WTC11 (cell line): ENCODE results near the gene WDR3. TPM values are rescaled to one million over a fixed set of nuclear protein-coding genes. Genes with fewer than 3 reads are reported as not detected.

Experiments
- ATAC-seq: fragments of 200-7000 bp; cut with Tn5 transposase; 2 replicates; pipeline ENCODE4 v1.10.0; 2021; ENCODE audit warnings: mild to moderate bottlenecking, moderate library complexity
- CTCF ChIA-PET: fragments of 300-600 bp; sonication (Branson Sonifier 250); formaldehyde crosslinking; loops from one replicate; lab custom pipeline; 2021; ENCODE audit warnings: antibody characterized with exemption; lab: Charles Lee
- POLR2A ChIA-PET: fragments of 350-600 bp; sonication (Branson Sonifier 250); formaldehyde crosslinking; loops from one replicate; lab custom pipeline; 2021; ENCODE audit warnings: antibody characterized with exemption; lab: Charles Lee
- DNase-seq: peaks from one replicate; pipeline ENCODE4 v3.0.0; 2021; ENCODE audit warnings: low spot score
- H3K27ac Mint-ChIP-seq: 2 replicates; pipeline ENCODE4 v1.8.0; 2021; ENCODE audit warnings: mixed read lengths
- H3K27me3 Mint-ChIP-seq: 2 replicates; pipeline ENCODE4 v1.8.0; 2021; ENCODE audit warnings: low read depth, mild to moderate bottlenecking, moderate library complexity, mixed read lengths
- H3K36me3 Mint-ChIP-seq: 2 replicates; pipeline ENCODE4 v1.8.0; 2021; ENCODE audit warnings: mixed read lengths
- H3K4me1 Mint-ChIP-seq: 2 replicates; pipeline ENCODE4 v1.8.0; 2022; ENCODE audit warnings: mixed read lengths
- H3K4me3 Mint-ChIP-seq: 2 replicates; pipeline ENCODE4 v1.8.0; 2021; ENCODE audit warnings: mild to moderate bottlenecking, moderate library complexity, mixed read lengths
- H3K9me3 Mint-ChIP-seq: 2 replicates; pipeline ENCODE4 v1.8.0; 2021; ENCODE audit warnings: mixed read lengths
- ATF1 ChIP-seq: sonication (generic); formaldehyde crosslinking; IDR thresholded peaks from 2 replicates; pipeline ENCODE4 v1.8.1; 2023; ENCODE audit warnings: mild to moderate bottlenecking, moderate library complexity, missing genetic modification reagents
- ELF4 ChIP-seq: sonication (generic); formaldehyde crosslinking; IDR thresholded peaks from 2 replicates; pipeline ENCODE4 v1.8.1; 2022; ENCODE audit warnings: low read depth, mild to moderate bottlenecking, moderate library complexity, missing genetic modification reagents
- FOXK1 ChIP-seq: sonication (generic); formaldehyde crosslinking; IDR thresholded peaks from 2 replicates; pipeline ENCODE4 v1.8.0; 2022; ENCODE audit warnings: mild to moderate bottlenecking, moderate library complexity, missing genetic modification reagents
- MYBL2 ChIP-seq: sonication (generic); formaldehyde crosslinking; IDR thresholded peaks from 2 replicates; pipeline ENCODE4 v1.8.1; 2023; ENCODE audit warnings: mild to moderate bottlenecking, moderate library complexity, missing genetic modification reagents
- NR1H2 ChIP-seq: sonication (generic); formaldehyde crosslinking; IDR thresholded peaks from 2 replicates; pipeline ENCODE4 v1.9.0; 2021; ENCODE audit warnings: mild to moderate bottlenecking, moderate library complexity, missing genetic modification reagents
- NR3C1 ChIP-seq: sonication (generic); formaldehyde crosslinking; conservative IDR thresholded peaks from 2 replicates; pipeline ENCODE4 v1.8.1; 2023; ENCODE audit warnings: low read depth, mild to moderate bottlenecking, missing genetic modification reagents
- SOX15 ChIP-seq: fragments of 250-450 bp; sonication (Bioruptor Pico); IDR thresholded peaks from 2 replicates; pipeline ENCODE4 v1.9.0; 2021; ENCODE audit warnings: mild to moderate bottlenecking
- TEAD1 ChIP-seq: sonication (generic); formaldehyde crosslinking; IDR thresholded peaks from 2 replicates; pipeline ENCODE4 v1.8.0; 2022; ENCODE audit warnings: mild to moderate bottlenecking, missing genetic modification reagents
- ZNF138 ChIP-seq: sonication (generic); formaldehyde crosslinking; conservative IDR thresholded peaks from 2 replicates; pipeline ENCODE4 v1.8.1; 2022; ENCODE audit warnings: mild to moderate bottlenecking, moderate library complexity, missing genetic modification reagents
- total RNA-seq: library from RNA; stranded (reverse); gene quantifications from 3 replicates; pipeline ENCODE4 v1.2.3, GENCODE V29; 2021
- TF ChIP-seq, protein P1 (sequence below): fragments of 200-600 bp; IDR thresholded peaks from 2 replicates; pipeline ENCODE4 v1.8.0; 2022; ENCODE audit warnings: antibody characterized with exemption
- TF ChIP-seq, protein P2 (sequence below): sonication (generic); formaldehyde crosslinking; IDR thresholded peaks from 2 replicates; pipeline ENCODE4 v1.8.1; 2022; ENCODE audit warnings: low read depth, mild to moderate bottlenecking, moderate library complexity, missing genetic modification reagents, borderline replicate concordance
- TF ChIP-seq, protein P3 (sequence below): sonication (generic); formaldehyde crosslinking; IDR thresholded peaks from 2 replicates; pipeline ENCODE4 v1.8.1; 2023; ENCODE audit warnings: mild to moderate bottlenecking, missing genetic modification reagents
- TF ChIP-seq, protein P4 (sequence below): sonication (generic); formaldehyde crosslinking; IDR thresholded peaks from 2 replicates; pipeline ENCODE4 v1.8.1; 2022; ENCODE audit warnings: mild to moderate bottlenecking, moderate library complexity, missing genetic modification reagents
- TF ChIP-seq, protein P5 (sequence below): sonication (generic); formaldehyde crosslinking; IDR thresholded peaks from 2 replicates; pipeline ENCODE4 v1.8.1; 2023; ENCODE audit warnings: mild to moderate bottlenecking, missing genetic modification reagents, moderate library complexity
- TF ChIP-seq, protein P6 (sequence below): sonication (generic); formaldehyde crosslinking; IDR thresholded peaks from 2 replicates; pipeline ENCODE4 v1.8.1; 2022; ENCODE audit warnings: low read depth, missing genetic modification reagents, borderline replicate concordance
- TF ChIP-seq, protein P7 (sequence below): fragments of 250-450 bp; sonication (Bioruptor Pico); IDR thresholded peaks from 2 replicates; pipeline ENCODE4 v2.1.2; 2022; ENCODE audit warnings: mild to moderate bottlenecking, moderate library complexity
- TF ChIP-seq, protein P8 (sequence below): sonication (generic); formaldehyde crosslinking; IDR thresholded peaks from 2 replicates; pipeline ENCODE4 v1.8.1; 2022; ENCODE audit warnings: mild to moderate bottlenecking, missing genetic modification reagents, moderate library complexity, borderline replicate concordance
- TF ChIP-seq, protein P9 (sequence below): sonication (generic); formaldehyde crosslinking; IDR thresholded peaks from 2 replicates; pipeline ENCODE4 v1.8.1; 2023; ENCODE audit warnings: mild to moderate bottlenecking, missing genetic modification reagents, moderate library complexity
- TF ChIP-seq, protein P10 (sequence below): fragments of 250-450 bp; sonication (Bioruptor Pico); IDR thresholded peaks from 2 replicates; pipeline ENCODE4 v1.9.0; 2021; ENCODE audit warnings: mild to moderate bottlenecking

Gene WDR3
- total RNA-seq, 1 experiment from 2014 or later = 50.0 TPM

DNA sequence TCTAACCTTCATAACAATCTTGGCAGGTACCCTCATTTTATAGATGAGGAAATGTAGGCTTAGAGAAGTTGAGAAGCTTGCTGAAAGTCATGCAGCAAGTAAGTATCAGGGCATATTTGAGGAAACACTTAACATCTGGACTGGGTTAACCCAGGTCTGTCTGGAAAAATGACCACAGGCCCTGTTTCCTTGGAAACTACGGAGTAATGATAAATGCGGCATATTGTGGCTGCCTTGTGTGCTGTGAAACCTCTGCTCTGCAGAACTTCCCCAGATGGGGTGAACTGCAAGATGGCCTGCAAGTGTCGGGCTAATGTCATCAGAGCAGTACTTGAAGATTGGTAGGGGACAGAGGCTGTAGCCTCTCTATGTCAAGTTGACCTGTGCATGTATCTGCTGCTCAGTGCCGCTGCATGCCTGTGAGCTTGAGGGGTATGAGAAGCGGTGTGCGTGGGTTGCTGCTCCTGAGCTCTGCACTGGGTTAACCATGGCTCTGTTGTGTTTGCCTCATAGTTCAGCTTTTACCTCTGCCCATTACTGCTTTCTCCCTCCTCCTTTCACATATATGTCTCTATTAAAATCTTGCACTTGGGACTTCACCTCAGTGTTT is 83.1 kb downstream of the WDR3 start:
- DNase-seq = no peak
- Mint-ChIP-seq H3K36me3 (no peaks in the 10 kb centered on the region), H3K27me3 (no peaks in the 10 kb centered on the region)
- TF ChIP-seq, protein P1, sequence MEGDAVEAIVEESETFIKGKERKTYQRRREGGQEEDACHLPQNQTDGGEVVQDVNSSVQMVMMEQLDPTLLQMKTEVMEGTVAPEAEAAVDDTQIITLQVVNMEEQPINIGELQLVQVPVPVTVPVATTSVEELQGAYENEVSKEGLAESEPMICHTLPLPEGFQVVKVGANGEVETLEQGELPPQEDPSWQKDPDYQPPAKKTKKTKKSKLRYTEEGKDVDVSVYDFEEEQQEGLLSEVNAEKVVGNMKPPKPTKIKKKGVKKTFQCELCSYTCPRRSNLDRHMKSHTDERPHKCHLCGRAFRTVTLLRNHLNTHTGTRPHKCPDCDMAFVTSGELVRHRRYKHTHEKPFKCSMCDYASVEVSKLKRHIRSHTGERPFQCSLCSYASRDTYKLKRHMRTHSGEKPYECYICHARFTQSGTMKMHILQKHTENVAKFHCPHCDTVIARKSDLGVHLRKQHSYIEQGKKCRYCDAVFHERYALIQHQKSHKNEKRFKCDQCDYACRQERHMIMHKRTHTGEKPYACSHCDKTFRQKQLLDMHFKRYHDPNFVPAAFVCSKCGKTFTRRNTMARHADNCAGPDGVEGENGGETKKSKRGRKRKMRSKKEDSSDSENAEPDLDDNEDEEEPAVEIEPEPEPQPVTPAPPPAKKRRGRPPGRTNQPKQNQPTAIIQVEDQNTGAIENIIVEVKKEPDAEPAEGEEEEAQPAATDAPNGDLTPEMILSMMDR = no peak
- TF ChIP-seq, protein P2, sequence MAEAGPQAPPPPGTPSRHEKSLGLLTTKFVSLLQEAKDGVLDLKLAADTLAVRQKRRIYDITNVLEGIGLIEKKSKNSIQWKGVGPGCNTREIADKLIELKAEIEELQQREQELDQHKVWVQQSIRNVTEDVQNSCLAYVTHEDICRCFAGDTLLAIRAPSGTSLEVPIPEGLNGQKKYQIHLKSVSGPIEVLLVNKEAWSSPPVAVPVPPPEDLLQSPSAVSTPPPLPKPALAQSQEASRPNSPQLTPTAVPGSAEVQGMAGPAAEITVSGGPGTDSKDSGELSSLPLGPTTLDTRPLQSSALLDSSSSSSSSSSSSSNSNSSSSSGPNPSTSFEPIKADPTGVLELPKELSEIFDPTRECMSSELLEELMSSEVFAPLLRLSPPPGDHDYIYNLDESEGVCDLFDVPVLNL (CRISPR knock-in tag) = no peak
- no peak for TF ChIP-seq NR3C1
- TF ChIP-seq, protein P3, sequence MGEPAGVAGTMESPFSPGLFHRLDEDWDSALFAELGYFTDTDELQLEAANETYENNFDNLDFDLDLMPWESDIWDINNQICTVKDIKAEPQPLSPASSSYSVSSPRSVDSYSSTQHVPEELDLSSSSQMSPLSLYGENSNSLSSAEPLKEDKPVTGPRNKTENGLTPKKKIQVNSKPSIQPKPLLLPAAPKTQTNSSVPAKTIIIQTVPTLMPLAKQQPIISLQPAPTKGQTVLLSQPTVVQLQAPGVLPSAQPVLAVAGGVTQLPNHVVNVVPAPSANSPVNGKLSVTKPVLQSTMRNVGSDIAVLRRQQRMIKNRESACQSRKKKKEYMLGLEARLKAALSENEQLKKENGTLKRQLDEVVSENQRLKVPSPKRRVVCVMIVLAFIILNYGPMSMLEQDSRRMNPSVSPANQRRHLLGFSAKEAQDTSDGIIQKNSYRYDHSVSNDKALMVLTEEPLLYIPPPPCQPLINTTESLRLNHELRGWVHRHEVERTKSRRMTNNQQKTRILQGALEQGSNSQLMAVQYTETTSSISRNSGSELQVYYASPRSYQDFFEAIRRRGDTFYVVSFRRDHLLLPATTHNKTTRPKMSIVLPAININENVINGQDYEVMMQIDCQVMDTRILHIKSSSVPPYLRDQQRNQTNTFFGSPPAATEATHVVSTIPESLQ (CRISPR knock-in tag) = no peak
- TF ChIP-seq ELF4 (CRISPR knock-in tag) = no peak
- no peak for TF ChIP-seq ATF1 (CRISPR knock-in tag)
- TF ChIP-seq SOX15 = no peak
- no peak for TF ChIP-seq FOXK1 (CRISPR knock-in tag)
- TF ChIP-seq, protein P4, sequence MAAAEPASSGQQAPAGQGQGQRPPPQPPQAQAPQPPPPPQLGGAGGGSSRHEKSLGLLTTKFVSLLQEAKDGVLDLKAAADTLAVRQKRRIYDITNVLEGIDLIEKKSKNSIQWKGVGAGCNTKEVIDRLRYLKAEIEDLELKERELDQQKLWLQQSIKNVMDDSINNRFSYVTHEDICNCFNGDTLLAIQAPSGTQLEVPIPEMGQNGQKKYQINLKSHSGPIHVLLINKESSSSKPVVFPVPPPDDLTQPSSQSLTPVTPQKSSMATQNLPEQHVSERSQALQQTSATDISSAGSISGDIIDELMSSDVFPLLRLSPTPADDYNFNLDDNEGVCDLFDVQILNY (CRISPR knock-in tag) = no peak
- TF ChIP-seq, protein P5, sequence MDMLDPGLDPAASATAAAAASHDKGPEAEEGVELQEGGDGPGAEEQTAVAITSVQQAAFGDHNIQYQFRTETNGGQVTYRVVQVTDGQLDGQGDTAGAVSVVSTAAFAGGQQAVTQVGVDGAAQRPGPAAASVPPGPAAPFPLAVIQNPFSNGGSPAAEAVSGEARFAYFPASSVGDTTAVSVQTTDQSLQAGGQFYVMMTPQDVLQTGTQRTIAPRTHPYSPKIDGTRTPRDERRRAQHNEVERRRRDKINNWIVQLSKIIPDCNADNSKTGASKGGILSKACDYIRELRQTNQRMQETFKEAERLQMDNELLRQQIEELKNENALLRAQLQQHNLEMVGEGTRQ (CRISPR knock-in tag) = no peak
- TF ChIP-seq TEAD1 (CRISPR knock-in tag) = no peak
- TF ChIP-seq, protein P6, sequence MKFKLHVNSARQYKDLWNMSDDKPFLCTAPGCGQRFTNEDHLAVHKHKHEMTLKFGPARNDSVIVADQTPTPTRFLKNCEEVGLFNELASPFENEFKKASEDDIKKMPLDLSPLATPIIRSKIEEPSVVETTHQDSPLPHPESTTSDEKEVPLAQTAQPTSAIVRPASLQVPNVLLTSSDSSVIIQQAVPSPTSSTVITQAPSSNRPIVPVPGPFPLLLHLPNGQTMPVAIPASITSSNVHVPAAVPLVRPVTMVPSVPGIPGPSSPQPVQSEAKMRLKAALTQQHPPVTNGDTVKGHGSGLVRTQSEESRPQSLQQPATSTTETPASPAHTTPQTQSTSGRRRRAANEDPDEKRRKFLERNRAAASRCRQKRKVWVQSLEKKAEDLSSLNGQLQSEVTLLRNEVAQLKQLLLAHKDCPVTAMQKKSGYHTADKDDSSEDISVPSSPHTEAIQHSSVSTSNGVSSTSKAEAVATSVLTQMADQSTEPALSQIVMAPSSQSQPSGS (CRISPR knock-in tag) = no peak
- TF ChIP-seq, protein P7, sequence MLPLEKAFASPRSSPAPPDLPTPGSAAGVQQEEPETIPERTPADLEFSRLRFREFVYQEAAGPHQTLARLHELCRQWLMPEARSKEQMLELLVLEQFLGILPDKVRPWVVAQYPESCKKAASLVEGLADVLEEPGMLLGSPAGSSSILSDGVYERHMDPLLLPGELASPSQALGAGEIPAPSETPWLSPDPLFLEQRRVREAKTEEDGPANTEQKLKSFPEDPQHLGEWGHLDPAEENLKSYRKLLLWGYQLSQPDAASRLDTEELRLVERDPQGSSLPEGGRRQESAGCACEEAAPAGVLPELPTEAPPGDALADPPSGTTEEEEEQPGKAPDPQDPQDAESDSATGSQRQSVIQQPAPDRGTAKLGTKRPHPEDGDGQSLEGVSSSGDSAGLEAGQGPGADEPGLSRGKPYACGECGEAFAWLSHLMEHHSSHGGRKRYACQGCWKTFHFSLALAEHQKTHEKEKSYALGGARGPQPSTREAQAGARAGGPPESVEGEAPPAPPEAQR (CRISPR knock-in tag) = no peak
- TF ChIP-seq MYBL2 (CRISPR knock-in tag) = no peak
- no peak for TF ChIP-seq NR1H2 (CRISPR knock-in tag)
- TF ChIP-seq ZNF138 (CRISPR knock-in tag) = no peak
- TF ChIP-seq, protein P8, sequence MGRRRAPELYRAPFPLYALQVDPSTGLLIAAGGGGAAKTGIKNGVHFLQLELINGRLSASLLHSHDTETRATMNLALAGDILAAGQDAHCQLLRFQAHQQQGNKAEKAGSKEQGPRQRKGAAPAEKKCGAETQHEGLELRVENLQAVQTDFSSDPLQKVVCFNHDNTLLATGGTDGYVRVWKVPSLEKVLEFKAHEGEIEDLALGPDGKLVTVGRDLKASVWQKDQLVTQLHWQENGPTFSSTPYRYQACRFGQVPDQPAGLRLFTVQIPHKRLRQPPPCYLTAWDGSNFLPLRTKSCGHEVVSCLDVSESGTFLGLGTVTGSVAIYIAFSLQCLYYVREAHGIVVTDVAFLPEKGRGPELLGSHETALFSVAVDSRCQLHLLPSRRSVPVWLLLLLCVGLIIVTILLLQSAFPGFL (CRISPR knock-in tag) = no peak
- TF ChIP-seq, protein P9, sequence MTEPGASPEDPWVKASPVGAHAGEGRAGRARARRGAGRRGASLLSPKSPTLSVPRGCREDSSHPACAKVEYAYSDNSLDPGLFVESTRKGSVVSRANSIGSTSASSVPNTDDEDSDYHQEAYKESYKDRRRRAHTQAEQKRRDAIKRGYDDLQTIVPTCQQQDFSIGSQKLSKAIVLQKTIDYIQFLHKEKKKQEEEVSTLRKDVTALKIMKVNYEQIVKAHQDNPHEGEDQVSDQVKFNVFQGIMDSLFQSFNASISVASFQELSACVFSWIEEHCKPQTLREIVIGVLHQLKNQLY (CRISPR knock-in tag) = no peak
- TF ChIP-seq, protein P10, sequence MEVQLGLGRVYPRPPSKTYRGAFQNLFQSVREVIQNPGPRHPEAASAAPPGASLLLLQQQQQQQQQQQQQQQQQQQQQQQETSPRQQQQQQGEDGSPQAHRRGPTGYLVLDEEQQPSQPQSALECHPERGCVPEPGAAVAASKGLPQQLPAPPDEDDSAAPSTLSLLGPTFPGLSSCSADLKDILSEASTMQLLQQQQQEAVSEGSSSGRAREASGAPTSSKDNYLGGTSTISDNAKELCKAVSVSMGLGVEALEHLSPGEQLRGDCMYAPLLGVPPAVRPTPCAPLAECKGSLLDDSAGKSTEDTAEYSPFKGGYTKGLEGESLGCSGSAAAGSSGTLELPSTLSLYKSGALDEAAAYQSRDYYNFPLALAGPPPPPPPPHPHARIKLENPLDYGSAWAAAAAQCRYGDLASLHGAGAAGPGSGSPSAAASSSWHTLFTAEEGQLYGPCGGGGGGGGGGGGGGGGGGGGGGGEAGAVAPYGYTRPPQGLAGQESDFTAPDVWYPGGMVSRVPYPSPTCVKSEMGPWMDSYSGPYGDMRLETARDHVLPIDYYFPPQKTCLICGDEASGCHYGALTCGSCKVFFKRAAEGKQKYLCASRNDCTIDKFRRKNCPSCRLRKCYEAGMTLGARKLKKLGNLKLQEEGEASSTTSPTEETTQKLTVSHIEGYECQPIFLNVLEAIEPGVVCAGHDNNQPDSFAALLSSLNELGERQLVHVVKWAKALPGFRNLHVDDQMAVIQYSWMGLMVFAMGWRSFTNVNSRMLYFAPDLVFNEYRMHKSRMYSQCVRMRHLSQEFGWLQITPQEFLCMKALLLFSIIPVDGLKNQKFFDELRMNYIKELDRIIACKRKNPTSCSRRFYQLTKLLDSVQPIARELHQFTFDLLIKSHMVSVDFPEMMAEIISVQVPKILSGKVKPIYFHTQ (CRISPR knock-in tag) = no peak
- TF ChIP-seq, all 79 proteins: peak for 0
- ChIA-PET POLR2A (no interaction called here), CTCF (no interaction called here)
- Mint-ChIP-seq H3K27ac (no peak overlapping the region), H3K9me3 (no peaks in the 10 kb centered on the region), H3K4me1 (0 out of 2 replicates have a peak, but pooled peaks cover under 1% of the 10 kb centered on the region), H3K4me3 (no peak overlapping the region)
- no peak for ATAC-seq
